CD4-positive, alpha-beta T cell (primary cell): ENCODE results near the gene ARL15. TPM values are rescaled to one million over a fixed set of nuclear protein-coding genes. Genes with fewer than 3 reads are reported as not detected.
"Not testable (repeated sequence)": the region's sequence is repeated elsewhere in the genome, so short reads cannot be mapped to it uniquely, and the experiment has no call there.

ENCODE experiments used
- ATAC-seq: fragments of 200-7000 bp; cut with Tn5 transposase; one replicate; pipeline ENCODE4 v1.10.0; 2022; ENCODE audit warnings: mild to moderate bottlenecking; ENCODE audit not compliant: poor library complexity
- CTCF ChIA-PET: fragments of 350-600 bp; sonication (Branson Sonifier 250); formaldehyde crosslinking; loops from one replicate; lab custom pipeline; 2021; ENCODE audit warnings: antibody characterized with exemption, inconsistent platforms; lab: Charles Lee
- POLR2A ChIA-PET: fragments of 350-600 bp; sonication (Branson Sonifier 250); formaldehyde crosslinking; loops from one replicate; lab custom pipeline; 2021; ENCODE audit warnings: antibody characterized with exemption, inconsistent platforms; lab: Charles Lee
- DNase-seq, 14 experiments: peaks; one replicate each; pipeline ENCODE4 v3.0.0-alpha.2; 2013 to 2020; ENCODE audit warnings: mixed read lengths in 2 of 14
- H3K27ac ChIP-seq, 2 donors: one replicate each; pipeline versions ENCODE4 v1.5.1 to v1.7.0; 2013; ENCODE audit warnings: low read length in 2 of 2, low read depth in 1 of 2, mild to moderate bottlenecking in 1 of 2
- H3K27me3 ChIP-seq, 2 experiments: 1 replicate in 1 of 2; 2 replicates in 1 of 2; pipeline versions ENCODE4 v1.6.1 to v1.7.0; 2013; ENCODE audit warnings: low read length in 2 of 2, control low read depth in 1 of 2, mild to moderate bottlenecking in 1 of 2, moderate library complexity in 1 of 2; ENCODE audit not compliant: insufficient read depth in 2 of 2, control insufficient read depth in 1 of 2
- H3K36me3 ChIP-seq: one replicate; pipeline ENCODE4 v1.6.1; 2013; ENCODE audit warnings: low read length, control low read depth; ENCODE audit not compliant: insufficient read depth
- H3K4me1 ChIP-seq: one replicate; pipeline ENCODE4 v1.6.1; 2013; ENCODE audit warnings: low read length, control low read depth; ENCODE audit not compliant: insufficient read depth
- H3K4me3 ChIP-seq: one replicate; pipeline ENCODE4 v1.5.1; 2013; ENCODE audit warnings: mild to moderate bottlenecking, low read length, moderate library complexity
- H3K9me3 ChIP-seq, 2 experiments: 1 replicate in 1 of 2; 2 replicates in 1 of 2; pipeline versions ENCODE4 v1.6.1 to v1.7.0; 2013; ENCODE audit warnings: low read length in 2 of 2, mild to moderate bottlenecking in 2 of 2, control low read depth in 1 of 2, moderate library complexity in 1 of 2; ENCODE audit not compliant: control insufficient read depth in 1 of 2, insufficient read depth in 1 of 2
- H3K27ac Mint-ChIP-seq: one replicate; pipeline ENCODE4 v1.8.0; 2020; ENCODE audit warnings: mixed read lengths
- H3K27me3 Mint-ChIP-seq: one replicate; pipeline ENCODE4 v1.8.0; 2021; ENCODE audit warnings: mixed read lengths
- H3K36me3 Mint-ChIP-seq: one replicate; pipeline ENCODE4 v1.8.0; 2021; ENCODE audit warnings: low read depth, mixed read lengths
- H3K4me1 Mint-ChIP-seq: one replicate; pipeline ENCODE4 v1.8.0; 2021; ENCODE audit warnings: low read depth, mixed read lengths
- H3K4me3 Mint-ChIP-seq: one replicate; pipeline ENCODE4 v1.8.0; 2020; ENCODE audit warnings: mild to moderate bottlenecking, mixed read lengths
- H3K9me3 Mint-ChIP-seq: one replicate; pipeline ENCODE4 v1.8.0; 2020; ENCODE audit warnings: mixed read lengths
- intact Hi-C, 2 experiments: fragments of 100-400 bp; cut with DNase I in 1 of 2; cut with micrococcal nuclease in 1 of 2; formaldehyde crosslinking; loops; one replicate each; pipeline versions ENCODE4 v1.15.1 to v1.9.0; 2023 to 2025; cut with DNase I, micrococcal nuclease
- total RNA-seq, 174 experiments: library from RNA in 2 of 174; stranded (reverse) in 2 of 174; gene quantifications; one replicate each; pipeline ENCODE4 v1.2.3 and lab custom pipeline; 2021 to 2026
- TF ChIP-seq, protein P1 (sequence below): fragments of 200-600 bp; IDR thresholded peaks from one replicate; pipeline ENCODE4 v1.8.0; 2022; ENCODE audit warnings: antibody characterized with exemption, mild to moderate bottlenecking

ARL15 gene
- total RNA-seq, 2 experiments from 2014 or later: 9.1 to 10.6 TPM

DNA sequence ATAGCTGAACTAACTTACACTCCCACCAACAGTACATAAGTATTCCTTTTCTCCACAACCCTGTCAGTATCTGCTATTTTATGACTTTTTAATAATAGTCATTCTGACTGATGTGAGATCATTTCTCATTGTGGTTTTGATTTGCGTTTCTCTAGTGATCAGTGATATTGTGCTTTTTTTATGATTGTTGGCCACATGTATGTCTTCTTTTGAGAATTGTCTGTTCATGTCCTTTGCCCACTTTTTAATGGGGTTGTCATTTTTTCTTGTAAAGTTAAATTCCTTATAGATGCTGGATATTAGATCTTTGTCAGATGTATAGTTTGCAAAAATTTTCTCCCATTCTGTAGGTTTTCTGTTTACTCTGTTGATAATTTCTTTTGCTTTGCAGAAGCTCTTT is 42.2 kb upstream of the ARL15 start:
- H3K36me3 ChIP-seq, H3K9me3 ChIP-seq, H3K4me1 ChIP-seq, H3K36me3 Mint-ChIP-seq, intact Hi-C loops, H3K4me3 ChIP-seq, H3K4me3 Mint-ChIP-seq, DNase-seq, H3K27me3 ChIP-seq, H3K27ac ChIP-seq, ATAC-seq, POLR2A ChIA-PET, H3K27ac Mint-ChIP-seq, H3K4me1 Mint-ChIP-seq: not testable (repeated sequence)
- Mint-ChIP-seq H3K27me3 (peaks cover 18% of the 10 kb centered on the region), H3K9me3 (peaks cover 12% of the 10 kb centered on the region)
- CTCF ChIA-PET: interaction anchor here (1.3 to 1.6 kb wide), 2 partner anchors 10 to 22 kb away, joined by 3 read pairs; no protein-coding TSS in a partner anchor

DNA sequence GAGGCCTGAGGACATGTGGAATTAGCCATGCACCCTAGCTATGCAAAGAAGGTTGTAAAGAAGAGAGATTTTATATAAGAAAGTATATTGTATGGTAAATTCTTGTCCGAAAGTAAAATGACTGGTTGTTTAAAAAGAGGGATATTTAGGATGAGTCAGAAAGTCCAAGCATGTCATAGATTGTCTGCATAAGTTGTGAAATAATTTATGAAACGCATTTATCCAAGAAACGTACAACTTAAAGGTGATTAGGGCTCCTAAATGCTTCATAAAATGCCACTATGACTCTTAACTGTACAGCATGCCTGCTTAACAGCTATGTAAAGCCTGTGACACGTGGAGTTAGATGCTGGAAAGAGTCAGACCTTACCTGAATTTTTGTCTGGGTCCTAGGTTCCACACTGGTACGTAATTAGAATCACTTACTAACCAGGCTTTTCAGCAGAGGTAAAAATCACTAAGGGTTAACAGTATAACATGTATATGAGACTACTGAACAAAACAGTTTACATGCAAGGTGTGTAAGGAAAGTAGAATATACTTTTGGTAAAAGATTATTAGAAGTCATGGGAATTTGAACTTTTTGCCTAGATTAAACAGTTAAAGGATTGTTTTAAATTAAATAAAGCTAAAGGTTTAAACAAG is 37.0 kb upstream of the ARL15 start:
- Histone ChIP-seq H3K4me3 (no peak overlapping the region), H3K4me1 (no peaks in the 10 kb centered on the region), H3K27ac (no peak overlapping the region), H3K36me3 (no peaks in the 10 kb centered on the region), H3K9me3 (no peaks in the 10 kb centered on the region), H3K27me3 (no peaks in the 10 kb centered on the region)
- DNase-seq: no peak
- Mint-ChIP-seq H3K36me3 (no peaks in the 10 kb centered on the region), H3K27ac (no peak overlapping the region), H3K9me3 (peaks cover 3% of the 10 kb centered on the region), H3K4me1 (no peaks in the 10 kb centered on the region), H3K4me3 (no peak overlapping the region), H3K27me3 (no peaks in the 10 kb centered on the region)
- ChIA-PET POLR2A (no interaction called here), CTCF (no interaction called here)
- no peak for ATAC-seq
- TF ChIP-seq, protein P1, sequence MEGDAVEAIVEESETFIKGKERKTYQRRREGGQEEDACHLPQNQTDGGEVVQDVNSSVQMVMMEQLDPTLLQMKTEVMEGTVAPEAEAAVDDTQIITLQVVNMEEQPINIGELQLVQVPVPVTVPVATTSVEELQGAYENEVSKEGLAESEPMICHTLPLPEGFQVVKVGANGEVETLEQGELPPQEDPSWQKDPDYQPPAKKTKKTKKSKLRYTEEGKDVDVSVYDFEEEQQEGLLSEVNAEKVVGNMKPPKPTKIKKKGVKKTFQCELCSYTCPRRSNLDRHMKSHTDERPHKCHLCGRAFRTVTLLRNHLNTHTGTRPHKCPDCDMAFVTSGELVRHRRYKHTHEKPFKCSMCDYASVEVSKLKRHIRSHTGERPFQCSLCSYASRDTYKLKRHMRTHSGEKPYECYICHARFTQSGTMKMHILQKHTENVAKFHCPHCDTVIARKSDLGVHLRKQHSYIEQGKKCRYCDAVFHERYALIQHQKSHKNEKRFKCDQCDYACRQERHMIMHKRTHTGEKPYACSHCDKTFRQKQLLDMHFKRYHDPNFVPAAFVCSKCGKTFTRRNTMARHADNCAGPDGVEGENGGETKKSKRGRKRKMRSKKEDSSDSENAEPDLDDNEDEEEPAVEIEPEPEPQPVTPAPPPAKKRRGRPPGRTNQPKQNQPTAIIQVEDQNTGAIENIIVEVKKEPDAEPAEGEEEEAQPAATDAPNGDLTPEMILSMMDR: no peak
- intact Hi-C loops: no loop called here

- DNase-seq: no peak
- ChIA-PET CTCF (interaction anchor here (0.7 kb wide), 1 partner anchor 1889 kb away, joined by 4 read pairs; no protein-coding TSS in a partner anchor), POLR2A (no interaction called here)
- Histone ChIP-seq H3K9me3 (no peaks in the 10 kb centered on the region), H3K27ac (no peak overlapping the region), H3K4me3 (no peak overlapping the region), H3K36me3 (no peaks in the 10 kb centered on the region), H3K4me1 (no peaks in the 10 kb centered on the region), H3K27me3 (no peaks in the 10 kb centered on the region)
- H3K4me3 Mint-ChIP-seq: no peak overlapping the region
- intact Hi-C loops: no loop called here
- H3K36me3 Mint-ChIP-seq: no peaks in the 10 kb centered on the region
- no peaks in the 10 kb centered on the region for H3K27me3 Mint-ChIP-seq
- H3K4me1 Mint-ChIP-seq: no peaks in the 10 kb centered on the region
- peaks cover 3% of the 10 kb centered on the region for H3K9me3 Mint-ChIP-seq
- TF ChIP-seq, protein P1: no peak
- no peak for ATAC-seq
- H3K27ac Mint-ChIP-seq: no peak overlapping the region
These were observed 34.3 kb upstream of the ARL15 start for GRCh38 chr5:54344653-54345052.

DNA sequence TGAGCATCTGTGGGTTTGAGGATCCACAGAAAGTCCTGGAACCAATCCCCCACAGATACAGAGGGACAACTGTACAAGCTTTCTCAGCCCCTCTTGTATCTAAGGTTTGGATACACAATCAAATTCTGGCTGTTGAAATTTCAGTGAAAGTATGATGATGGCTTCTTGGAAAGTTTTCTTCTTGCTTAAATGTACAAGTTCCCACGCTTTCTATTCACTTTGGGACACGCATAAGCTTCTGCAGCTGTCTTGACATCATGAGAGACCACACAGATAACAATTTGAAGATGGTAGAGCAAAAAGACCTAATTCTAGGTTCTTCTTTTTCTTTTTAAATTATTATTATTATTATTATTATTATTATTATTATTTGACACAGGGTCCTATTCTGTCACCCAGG is 31.6 kb upstream of the ARL15 start:
- TF ChIP-seq, protein P1: no peak
- Histone ChIP-seq H3K27me3 (no peaks in the 10 kb centered on the region), H3K27ac (no peak overlapping the region), H3K36me3 (no peaks in the 10 kb centered on the region), H3K4me3 (no peak overlapping the region), H3K4me1 (no peaks in the 10 kb centered on the region), H3K9me3 (peaks cover 0 to 3% of the 10 kb centered on the region in 2 experiments)
- POLR2A ChIA-PET: no interaction called here
- Mint-ChIP-seq H3K9me3 (peaks cover 5% of the 10 kb centered on the region), H3K4me1 (no peaks in the 10 kb centered on the region), H3K27me3 (no peaks in the 10 kb centered on the region), H3K27ac (no peak overlapping the region), H3K36me3 (no peaks in the 10 kb centered on the region), H3K4me3 (no peak overlapping the region)
- CTCF ChIA-PET: no interaction called here
- no peak for ATAC-seq
- intact Hi-C loops: no loop called here
- no peak for DNase-seq
